HG02870 (cell line): ENCODE data around the gene WNT9B.
A peak's percentile ranks its signal among the peaks of the same experiment; 100 is the strongest.
"Not testable (repeated sequence)": the region's sequence is repeated elsewhere in the genome, so short reads cannot be mapped to it uniquely, and the experiment has no call there.

Source experiments
- ATAC-seq: cut with Tn5 transposase; IDR thresholded peaks from one replicate; pipeline ENCODE4 v1.9.1; 2021; ENCODE audit warnings: mild to moderate bottlenecking, moderate library complexity; ENCODE audit not compliant: unreplicated experiment

The WNT9B gene

GRCh38 chr17:46903762-46904672 lies 52.6 kb downstream of the WNT9B start:
- ATAC-seq, result no peak

- no peak for ATAC-seq
These were observed 56.8 kb downstream of the WNT9B start for GRCh38 chr17:46908068-46908737.

GRCh38 chr17:46910179-46910927 lies 59.0 kb downstream of the WNT9B start:
- no peak for ATAC-seq

GRCh38 chr17:46911311-46911710 lies 59.9 kb downstream of the WNT9B start:
- no peak for ATAC-seq

GRCh38 chr17:46915596-46915995 lies 64.2 kb downstream of the WNT9B start:
- no peak for ATAC-seq

GRCh38 chr17:46916211-46916610 lies 64.8 kb downstream of the WNT9B start:
- ATAC-seq, result no peak

- no peak for ATAC-seq
These were observed 65.2 kb downstream of the WNT9B start for GRCh38 chr17:46916623-46917022.

- no peak for ATAC-seq
These were observed 65.7 kb downstream of the WNT9B start for GRCh38 chr17:46917041-46917440.

- ATAC-seq, result no peak
These were observed 66.1 kb downstream of the WNT9B start for GRCh38 chr17:46917516-46917915.

- not testable (repeated sequence) for ATAC-seq
These were observed 70.6 kb downstream of the WNT9B start for GRCh38 chr17:46921962-46922361.

- ATAC-seq, result no peak
These were observed 71.1 kb downstream of the WNT9B start for GRCh38 chr17:46922487-46922803.

- ATAC-seq, result peak; percentile 75
These were observed 71.6 kb downstream of the WNT9B start, which contains the start of gene GOSR2 for GRCh38 chr17:46922804-46923635. Gene GOSR2 (plus strand): TSS chr17:46923160. CDS start chr17:46923193, 33 bp downstream.

- no peak for ATAC-seq
These were observed 73.9 kb downstream of the WNT9B start for GRCh38 chr17:46925185-46925868.

- no peak for ATAC-seq
These were observed 77.3 kb downstream of the WNT9B start for GRCh38 chr17:46928467-46929261.

GRCh38 chr17:46929413-46929812 lies 78.0 kb downstream of the WNT9B start:
- no peak for ATAC-seq

GRCh38 chr17:46930051-46930450 lies 78.7 kb downstream of the WNT9B start:
- no peak for ATAC-seq

- ATAC-seq, result no peak
These were observed 80.2 kb downstream of the WNT9B start for GRCh38 chr17:46931596-46931995.

- ATAC-seq, result no peak
These were observed 84.4 kb downstream of the WNT9B start for GRCh38 chr17:46935658-46936266.
